Epithelial cell of proximal tubule (primary cell): Measurements from ENCODE around the gene FUT8. TPM values are rescaled to one million over a fixed set of nuclear protein-coding genes. Genes with fewer than 3 reads are reported as not detected.

ENCODE experiments used
- DNase-seq: peaks from one replicate; pipeline ENCODE4 v3.0.0-alpha.2; 2011; ENCODE audit warnings: low read depth
- H3K4me3 ChIP-seq: 2 replicates; pipeline ENCODE4 v1.5.1; 2011; ENCODE audit warnings: low read depth, mild to moderate bottlenecking, low read length
- CTCF ChIP-seq: conservative IDR thresholded peaks from 2 replicates; pipeline ENCODE4 v1.5.1; 2012; ENCODE audit warnings: low read depth, mild to moderate bottlenecking, low read length
- total RNA-seq: library from RNA; depleted of rRNA; stranded (reverse); fragments of >200 nt; gene quantifications from 2 replicates; pipeline ENCODE4 v1.2.3, GENCODE V29; 2015

Gene FUT8
- total RNA-seq, 1 donor from 2014 or later, result 66.4 TPM

GRCh38 chr14:65789363-65789762 is 376.8 kb downstream of the FUT8 start:
- no peak for DNase-seq
- no peak overlapping the region for H3K4me3 ChIP-seq
- TF ChIP-seq CTCF, result no peak

- H3K4me3 ChIP-seq, result no peak overlapping the region
- no peak for TF ChIP-seq CTCF
- DNase-seq, result no peak
Measured at GRCh38 chr14:65790172-65790815, 377.8 kb downstream of the FUT8 start.

GRCh38 chr14:65791191-65791981 is 378.9 kb downstream of the FUT8 start:
- DNase-seq, result peak; percentile 18
- no peak overlapping the region for H3K4me3 ChIP-seq
- TF ChIP-seq CTCF, result no peak

GRCh38 chr14:65792208-65792905 is 379.8 kb downstream of the FUT8 start:
- no peak for TF ChIP-seq CTCF
- H3K4me3 ChIP-seq, result no peak overlapping the region
- peak; percentile 7 for DNase-seq
